ENCODE data around the gene CHD9.

DNA sequence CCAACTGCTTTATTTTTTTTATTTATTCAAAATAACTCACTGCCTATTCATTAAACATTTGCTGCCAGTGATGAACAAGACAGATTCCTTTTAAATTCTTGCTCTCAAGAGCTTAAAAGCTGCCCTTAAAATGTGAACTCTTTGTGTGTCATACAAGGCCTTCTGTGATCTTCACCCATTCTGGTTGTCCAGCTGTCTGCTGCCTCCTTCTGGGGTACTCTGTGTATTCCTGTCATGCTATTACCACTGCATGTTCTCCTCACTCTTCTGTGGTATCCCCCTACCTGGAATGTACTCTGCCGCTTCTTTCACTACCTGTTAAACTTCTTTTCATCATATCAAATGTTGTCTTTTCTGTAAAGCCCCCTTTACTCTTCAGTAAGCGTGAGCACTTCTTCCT lies 165.8 kb downstream of the CHD9 start:
- TF ChIP-seq CTCF (conservative IDR thresholded peaks at IDR 0.05) (no peak), EZH2 (IDR thresholded peaks at IDR 0.05; ENCODE audit: low read depth) (no peak)

Data from PC-9 (cell line).